ENCODE measurements around the gene TP53RK. TPM values are rescaled to one million over a fixed set of nuclear protein-coding genes. Genes with fewer than 3 reads are reported as not detected.

The TP53RK gene
- total RNA-seq, 3 donors from 2014 or later, result 7.8 to 10.4 (median 8.2) TPM

DNA sequence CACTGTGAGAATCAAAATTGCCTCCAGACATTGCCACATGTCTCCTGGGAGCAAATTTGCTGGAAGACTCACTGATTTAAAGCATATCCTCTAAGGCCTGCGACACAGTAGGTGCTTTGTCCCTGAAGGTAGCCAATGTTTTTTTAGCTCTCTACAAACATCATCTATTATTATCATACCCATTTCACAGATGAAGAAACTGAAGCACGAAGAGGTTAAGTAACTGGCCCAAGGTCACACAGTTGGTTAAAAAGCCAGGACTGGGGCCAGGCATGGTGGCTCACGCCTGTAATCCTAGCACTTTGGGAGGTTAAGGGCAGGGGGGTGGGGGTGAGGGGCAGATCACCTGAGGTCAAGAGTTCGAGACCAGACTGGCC is 50.4 kb downstream of the TP53RK start:
- H3K9me3 ChIP-seq, result no peaks in the 10 kb centered on the region
- H3K4me1 ChIP-seq (ENCODE audit: low read depth), result no peaks in the 10 kb centered on the region
- no peak for DNase-seq
- no peak for ATAC-seq
- H3K4me3 ChIP-seq, result no peak overlapping the region
- TF ChIP-seq, protein P1, sequence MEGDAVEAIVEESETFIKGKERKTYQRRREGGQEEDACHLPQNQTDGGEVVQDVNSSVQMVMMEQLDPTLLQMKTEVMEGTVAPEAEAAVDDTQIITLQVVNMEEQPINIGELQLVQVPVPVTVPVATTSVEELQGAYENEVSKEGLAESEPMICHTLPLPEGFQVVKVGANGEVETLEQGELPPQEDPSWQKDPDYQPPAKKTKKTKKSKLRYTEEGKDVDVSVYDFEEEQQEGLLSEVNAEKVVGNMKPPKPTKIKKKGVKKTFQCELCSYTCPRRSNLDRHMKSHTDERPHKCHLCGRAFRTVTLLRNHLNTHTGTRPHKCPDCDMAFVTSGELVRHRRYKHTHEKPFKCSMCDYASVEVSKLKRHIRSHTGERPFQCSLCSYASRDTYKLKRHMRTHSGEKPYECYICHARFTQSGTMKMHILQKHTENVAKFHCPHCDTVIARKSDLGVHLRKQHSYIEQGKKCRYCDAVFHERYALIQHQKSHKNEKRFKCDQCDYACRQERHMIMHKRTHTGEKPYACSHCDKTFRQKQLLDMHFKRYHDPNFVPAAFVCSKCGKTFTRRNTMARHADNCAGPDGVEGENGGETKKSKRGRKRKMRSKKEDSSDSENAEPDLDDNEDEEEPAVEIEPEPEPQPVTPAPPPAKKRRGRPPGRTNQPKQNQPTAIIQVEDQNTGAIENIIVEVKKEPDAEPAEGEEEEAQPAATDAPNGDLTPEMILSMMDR (IDR thresholded peaks at IDR 0.05), result no peak
- intact Hi-C loops (cut with DNase I, micrococcal nuclease), result no loop called here
- no peaks in the 10 kb centered on the region for H3K36me3 ChIP-seq (ENCODE audit: low read depth)

DNA sequence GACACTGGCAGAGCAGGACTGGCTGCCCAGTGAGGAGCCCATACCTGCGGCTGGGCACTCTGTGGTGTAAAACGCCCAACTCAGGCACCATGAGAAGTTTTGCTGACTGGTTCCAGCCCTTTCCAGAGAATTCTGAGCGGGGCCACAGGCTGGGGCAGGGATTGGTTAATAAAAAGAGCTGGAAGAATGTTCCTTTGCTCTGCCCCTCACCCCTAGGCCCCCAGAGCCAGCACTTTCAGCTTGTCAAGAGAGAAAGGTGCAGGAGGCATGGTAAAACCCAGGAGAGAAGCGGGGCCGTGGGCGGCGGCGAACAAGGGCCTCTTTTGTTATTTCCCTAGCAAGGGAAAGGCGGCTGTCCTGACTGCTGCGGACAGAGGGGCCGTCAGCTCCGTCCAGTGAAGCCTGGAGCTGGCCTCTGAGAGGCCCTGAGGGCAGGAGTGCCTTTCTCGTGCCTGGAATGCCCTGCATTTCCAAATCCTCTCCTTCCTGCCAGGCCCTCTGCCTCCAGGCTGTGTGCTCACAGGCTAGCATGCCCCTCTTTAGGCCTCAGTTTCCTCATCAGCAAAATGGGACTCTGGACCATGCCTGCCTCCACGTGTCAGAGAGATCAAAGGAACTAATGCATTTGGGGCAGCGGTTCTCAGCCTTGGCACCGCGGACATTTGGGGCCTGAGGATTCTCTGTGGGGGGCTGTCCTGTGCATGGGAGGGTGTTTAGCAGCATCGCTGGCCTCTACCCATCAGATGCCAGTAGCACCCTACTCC is 50.9 kb downstream of the TP53RK start:
- Histone ChIP-seq H3K9me3 (no peaks in the 10 kb centered on the region), H3K36me3 (ENCODE audit: low read depth) (no peaks in the 10 kb centered on the region), H3K4me1 (ENCODE audit: low read depth) (no peaks in the 10 kb centered on the region), H3K4me3 (no peak overlapping the region)
- DNase-seq (no peak), ATAC-seq (no peak)
- TF ChIP-seq, protein P1 (IDR thresholded peaks at IDR 0.05), result no peak
- intact Hi-C loops (cut with DNase I, micrococcal nuclease), result no loop called here

DNA sequence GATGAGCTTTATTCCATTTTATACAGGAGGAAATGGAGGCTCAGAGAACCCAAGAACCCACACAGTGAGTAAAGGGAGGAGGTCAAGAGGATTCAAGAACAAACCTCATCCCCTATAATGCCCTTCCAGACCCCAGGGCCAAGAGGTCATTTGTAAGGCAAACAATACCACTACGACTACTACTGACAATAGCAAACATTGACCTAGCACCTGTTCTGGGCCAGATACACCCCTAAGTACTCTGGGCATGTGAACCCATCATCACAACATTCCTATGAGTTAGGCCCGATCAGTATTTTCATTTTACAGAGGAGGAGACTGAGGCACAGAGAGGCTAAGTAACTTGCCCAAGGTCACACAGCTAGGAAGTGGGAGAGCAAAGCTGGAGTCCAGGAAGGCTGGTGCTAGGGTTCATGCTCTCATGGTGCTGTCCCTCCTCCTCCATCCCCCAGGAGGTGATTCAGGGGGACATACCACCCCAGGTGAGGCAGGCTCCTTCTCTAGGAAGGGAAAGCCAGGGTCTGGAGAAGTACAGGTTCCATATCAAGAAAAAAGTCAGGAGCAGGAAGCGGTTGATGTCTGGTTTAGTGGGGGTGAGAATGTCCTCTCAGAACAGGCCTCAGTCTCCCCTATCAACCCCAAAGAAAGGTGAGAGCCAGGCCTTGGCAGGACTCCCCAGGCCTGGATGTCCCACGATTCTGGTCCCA is 51.7 kb downstream of the TP53RK start:
- Histone ChIP-seq H3K4me1 (ENCODE audit: low read depth) (no peaks in the 10 kb centered on the region), H3K4me3 (no peak overlapping the region), H3K9me3 (no peaks in the 10 kb centered on the region), H3K36me3 (ENCODE audit: low read depth) (no peaks in the 10 kb centered on the region)
- DNase-seq (no peak), ATAC-seq (no peak)
- TF ChIP-seq, protein P1 (IDR thresholded peaks at IDR 0.05), result no peak
- intact Hi-C loops (cut with DNase I, micrococcal nuclease), result no loop called here

DNA sequence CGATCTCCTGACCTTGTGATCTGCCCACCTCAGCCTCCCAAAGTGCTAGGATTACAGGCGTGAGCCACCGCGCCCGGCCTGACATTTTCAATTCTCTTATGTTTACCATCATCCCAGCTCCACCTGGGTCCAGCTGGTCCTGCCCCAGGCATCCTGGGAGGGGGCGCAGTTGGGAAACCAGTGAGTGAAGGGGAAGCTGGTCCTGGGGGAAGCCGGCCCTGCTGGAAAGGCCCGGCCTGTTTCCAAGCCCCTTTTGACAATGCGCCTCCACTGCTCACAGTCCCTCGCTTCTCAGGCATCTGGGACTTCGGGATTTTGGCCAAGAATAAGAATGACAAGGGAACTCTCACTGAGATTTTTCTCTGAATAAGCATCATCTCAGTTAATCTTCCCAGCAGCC is 52.2 kb downstream of the TP53RK start:
- intact Hi-C loops (cut with DNase I, micrococcal nuclease), result no loop called here
- H3K4me3 ChIP-seq, result no peak overlapping the region
- DNase-seq (no peak), ATAC-seq (no peak)
- TF ChIP-seq, protein P1 (IDR thresholded peaks at IDR 0.05), result no peak
- H3K9me3 ChIP-seq, result no peaks in the 10 kb centered on the region
- H3K4me1 ChIP-seq (ENCODE audit: low read depth), result no peaks in the 10 kb centered on the region
- H3K36me3 ChIP-seq (ENCODE audit: low read depth), result no peaks in the 10 kb centered on the region

DNA sequence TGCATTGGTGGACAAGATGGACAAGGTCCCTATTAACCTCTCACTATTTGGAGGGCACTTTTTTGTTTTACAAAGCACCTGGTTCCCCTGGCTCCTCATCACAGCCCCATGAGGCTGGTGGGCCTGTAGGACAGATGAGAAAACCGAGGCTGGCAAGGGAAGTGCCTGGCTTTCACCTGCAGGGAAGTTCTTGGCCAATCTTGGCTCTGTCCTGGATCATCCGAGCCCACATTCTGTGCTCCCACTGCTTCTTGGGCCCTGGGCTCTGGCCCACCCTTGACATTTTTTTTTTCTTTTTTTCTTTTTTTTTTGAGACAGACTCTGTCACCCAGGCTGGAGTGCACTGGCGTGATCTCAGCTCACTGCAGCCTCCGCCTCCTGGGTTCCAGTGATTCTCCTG is 52.7 kb downstream of the TP53RK start:
- no peak overlapping the region for H3K4me3 ChIP-seq
- TF ChIP-seq, protein P1 (IDR thresholded peaks at IDR 0.05), result no peak
- no peak for ATAC-seq
- no peaks in the 10 kb centered on the region for H3K9me3 ChIP-seq
- H3K4me1 ChIP-seq (ENCODE audit: low read depth), result no peaks in the 10 kb centered on the region
- no peak for DNase-seq
- no peaks in the 10 kb centered on the region for H3K36me3 ChIP-seq (ENCODE audit: low read depth)
- intact Hi-C loops (cut with DNase I, micrococcal nuclease), result no loop called here

Measured in mucosa of descending colon (tissue), 3 donors.